Spinal cord (tissue), 10 donors: Measurements from ENCODE around the gene SNRPA1. TPM values are rescaled to one million over a fixed set of nuclear protein-coding genes. Genes with fewer than 3 reads are reported as not detected.

Source experiments
- DNase-seq, 6 donors: peaks; one replicate each; pipeline versions ENCODE4 v3.0.0 to v3.0.0-alpha.2; 2013 to 2015; ENCODE audit warnings: low spot score in 6 of 6, low read depth in 4 of 6
- H3K27ac ChIP-seq: one replicate; pipeline ENCODE4 v1.5.1; 2013; ENCODE audit warnings: low read depth, low read length, control low read depth
- H3K27me3 ChIP-seq: one replicate; pipeline ENCODE4 v1.6.1; 2013; ENCODE audit warnings: low read length; ENCODE audit not compliant: control insufficient read depth, insufficient read depth
- H3K36me3 ChIP-seq: one replicate; pipeline ENCODE4 v1.6.1; 2013; ENCODE audit warnings: low read length; ENCODE audit not compliant: control insufficient read depth, insufficient read depth
- H3K4me1 ChIP-seq: one replicate; pipeline ENCODE4 v1.6.1; 2013; ENCODE audit warnings: low read length; ENCODE audit not compliant: control insufficient read depth, insufficient read depth
- H3K4me3 ChIP-seq: one replicate; pipeline ENCODE4 v1.5.1; 2013; ENCODE audit warnings: low read depth, low read length, control low read depth
- H3K9me3 ChIP-seq: one replicate; pipeline ENCODE4 v1.6.1; 2013; ENCODE audit warnings: low read length; ENCODE audit not compliant: control insufficient read depth, insufficient read depth
- WGBS: methylation state at CpG from one replicate; pipeline ENCODE4 v1.1.5; 2013; ENCODE audit warnings: missing lambda C conversion rate; ENCODE audit not compliant: insufficient coverage; 5-methylcytosine and 5-hydroxymethylcytosine counted together
- polyA plus RNA-seq, 2 donors: library from polyadenylated mRNA; unstranded; fragments of 120-200 nt; gene quantifications; one replicate each; pipeline ENCODE4 v1.2.1, GENCODE V29; 2013; ENCODE audit not compliant: insufficient read length in 2 of 2
- total RNA-seq, 2 donors: library from RNA; depleted of rRNA in 1 of 2; stranded (reverse); fragments of 120-200 nt in 1 of 2; fragments of >200 nt in 1 of 2; gene quantifications; one replicate each; pipeline versions ENCODE4 v1.2.3 to v1.2.4, GENCODE V29; 2013 to 2014
- donor health status: healthy.

The SNRPA1 gene
- total and polyA plus RNA-seq, 4 donors, result 23.6 to 53.9 (median 37.1) TPM

GRCh38 chr15:101328001-101328400, 33.0 kb upstream of the SNRPA1 start:
- DNase-seq, result no peak
- H3K9me3 ChIP-seq, result no peaks in the 10 kb centered on the region

DNA sequence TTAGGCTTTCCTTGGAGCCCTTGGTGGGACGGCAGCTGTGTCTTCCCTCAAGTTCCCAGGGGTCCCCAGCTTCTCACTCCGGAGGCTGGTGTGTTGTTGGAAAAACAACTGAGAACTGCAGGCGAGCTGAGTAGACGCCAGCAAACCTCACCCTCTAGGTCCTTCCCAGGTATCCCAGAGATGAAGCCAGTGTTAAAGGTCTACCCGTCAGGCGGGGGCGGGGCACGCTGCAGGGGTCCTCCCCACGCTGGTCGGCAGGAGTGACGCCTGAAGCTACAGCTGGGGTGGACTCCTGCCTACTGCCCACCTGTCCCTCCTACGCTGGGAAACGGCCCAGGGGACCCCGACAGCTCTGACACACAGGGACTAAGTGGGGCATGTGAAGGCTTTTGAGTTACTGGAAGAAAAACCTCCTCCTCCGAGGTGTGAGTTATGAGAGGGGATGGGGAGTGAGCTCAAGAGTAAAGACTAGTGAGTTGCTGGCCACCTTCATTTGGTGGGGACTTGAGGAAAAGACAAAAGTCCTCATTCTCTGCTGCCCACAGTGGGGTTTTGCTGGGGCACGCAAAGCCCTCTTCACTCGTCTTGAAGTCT, 32.2 kb upstream of the SNRPA1 start:
- Histone ChIP-seq H3K27me3 (no peaks in the 10 kb centered on the region), H3K36me3 (peaks cover 4% of the 10 kb centered on the region), H3K4me1 (no peaks in the 10 kb centered on the region), H3K27ac (no peak overlapping the region), H3K9me3 (no peaks in the 10 kb centered on the region), H3K4me3 (no peak overlapping the region)
- no peak for DNase-seq
- 70% methylated on average over 15 of the region's 17 CpGs for WGBS

More at GRCh38 chr15:101328001-101328400, 33.0 kb upstream of the SNRPA1 start:
- H3K4me1 ChIP-seq, result no peaks in the 10 kb centered on the region
- WGBS, result 91% methylated on average over 12 of the region's 14 CpGs
- no peak overlapping the region for H3K4me3 ChIP-seq
- H3K36me3 ChIP-seq, result peaks cover 4% of the 10 kb centered on the region
- H3K27ac ChIP-seq, result no peak overlapping the region
- H3K27me3 ChIP-seq, result no peaks in the 10 kb centered on the region

DNA sequence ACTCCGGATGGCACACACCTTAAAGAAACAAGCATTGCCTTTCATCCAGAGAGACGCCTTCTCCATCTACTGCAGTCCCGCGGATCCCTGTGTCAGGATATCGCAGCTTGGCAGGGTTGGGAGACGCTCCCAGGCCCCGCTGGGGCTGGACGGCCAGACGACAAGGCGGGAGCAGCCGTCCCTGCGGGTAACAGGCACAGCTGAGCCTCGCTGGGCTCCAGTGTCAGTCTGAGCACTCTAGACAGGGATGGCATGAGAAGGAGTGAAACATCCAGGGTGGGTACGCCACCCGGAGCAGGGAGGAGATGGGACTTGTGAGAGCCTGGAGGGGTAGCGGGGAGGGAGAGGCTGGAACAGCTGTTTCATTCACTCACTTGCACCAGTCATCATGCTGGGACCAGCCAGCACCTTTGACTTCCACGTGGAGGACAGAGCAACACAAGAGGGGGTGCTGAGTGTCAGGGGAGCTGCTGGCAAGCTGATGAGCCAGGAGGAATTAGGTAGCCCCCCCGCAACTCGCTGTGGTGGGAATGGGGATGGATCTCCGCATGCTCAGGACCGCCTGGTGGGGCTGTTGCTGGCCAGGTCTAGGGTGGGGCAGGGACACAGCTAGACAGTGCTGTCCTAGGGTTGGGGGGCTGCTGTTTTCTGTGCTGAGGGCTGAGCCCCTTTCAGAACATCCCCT, 31.6 kb upstream of the SNRPA1 start:
- Histone ChIP-seq H3K27ac (no peak overlapping the region), H3K36me3 (peaks cover 4% of the 10 kb centered on the region), H3K27me3 (no peaks in the 10 kb centered on the region), H3K9me3 (no peaks in the 10 kb centered on the region), H3K4me3 (no peak overlapping the region), H3K4me1 (no peaks in the 10 kb centered on the region)
- no peak for DNase-seq
- 84% methylated on average over 21 of the region's 21 CpGs for WGBS

DNA sequence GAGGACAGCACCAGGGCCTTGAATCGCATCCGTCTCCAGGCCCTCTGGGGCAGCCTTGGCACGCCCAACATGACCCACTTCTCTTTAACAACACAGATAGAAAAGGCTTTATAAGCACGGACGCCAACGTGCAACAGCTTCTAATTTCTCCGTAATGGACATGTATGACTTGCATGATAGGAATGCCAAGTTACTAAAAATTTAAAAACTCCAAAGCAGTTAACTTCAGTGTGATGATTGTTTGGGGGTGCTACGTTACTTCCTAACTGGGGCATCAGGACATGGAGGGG, 30.9 kb upstream of the SNRPA1 start:
- H3K4me1 ChIP-seq, result peaks cover 2% of the 10 kb centered on the region
- H3K36me3 ChIP-seq, result peaks cover 4% of the 10 kb centered on the region
- no peak overlapping the region for H3K27ac ChIP-seq
- H3K4me3 ChIP-seq, result no peak overlapping the region
- DNase-seq, result no peak
- no peaks in the 10 kb centered on the region for H3K27me3 ChIP-seq
- no peaks in the 10 kb centered on the region for H3K9me3 ChIP-seq
- 96% methylated on average over 4 of the region's 8 CpGs for WGBS

DNA sequence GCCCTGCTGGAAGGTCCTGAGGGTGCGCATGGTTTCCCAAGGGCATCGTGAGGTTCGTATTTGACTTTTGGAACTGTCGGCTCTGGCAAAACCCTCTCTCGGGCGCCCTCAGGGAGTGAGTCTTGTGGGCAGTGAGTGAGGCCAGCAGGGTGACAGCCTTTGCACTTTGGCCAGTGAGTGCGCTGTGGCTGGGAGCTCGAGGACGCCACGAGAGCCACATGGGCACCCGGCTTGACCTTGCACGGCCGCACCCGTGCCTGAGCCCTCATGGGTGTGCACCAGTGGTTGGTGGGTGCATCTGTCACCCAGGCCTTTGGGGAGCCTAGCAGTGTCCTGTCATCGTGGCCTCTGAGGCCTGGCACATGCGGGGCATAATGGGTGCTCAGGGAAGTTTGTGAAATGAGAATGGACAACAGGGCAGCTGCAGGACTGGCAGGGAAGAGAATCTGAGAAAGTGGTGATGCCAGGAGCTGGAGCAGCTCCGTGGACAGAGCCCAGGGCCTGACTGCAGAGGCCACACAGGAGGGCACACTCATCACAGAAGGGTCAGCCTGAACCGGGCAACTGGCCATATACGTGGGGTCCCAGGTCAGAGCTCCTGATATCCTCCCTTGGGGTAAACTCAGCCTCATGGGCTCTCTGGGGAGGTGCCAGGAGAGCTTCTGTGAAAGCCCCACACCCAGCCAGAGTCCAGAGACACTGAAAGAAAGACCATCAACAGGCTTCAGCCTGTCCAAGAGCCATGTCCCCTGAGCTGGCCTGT, 30.4 kb upstream of the SNRPA1 start:
- Histone ChIP-seq H3K4me3 (no peak overlapping the region), H3K27me3 (no peaks in the 10 kb centered on the region), H3K4me1 (peaks cover 7% of the 10 kb centered on the region), H3K9me3 (no peaks in the 10 kb centered on the region), H3K36me3 (peaks cover 4% of the 10 kb centered on the region), H3K27ac (no peak overlapping the region)
- 96% methylated on average over 19 of the region's 19 CpGs for WGBS
- no peak for DNase-seq

GRCh38 chr15:101324524-101325177, 29.6 kb upstream of the SNRPA1 start:
- Histone ChIP-seq H3K4me1 (peaks cover 9% of the 10 kb centered on the region), H3K27me3 (no peaks in the 10 kb centered on the region), H3K27ac (no peak overlapping the region), H3K36me3 (peaks cover 4% of the 10 kb centered on the region), H3K4me3 (no peak overlapping the region), H3K9me3 (no peaks in the 10 kb centered on the region)
- no peak for DNase-seq
- 93% methylated on average over 12 of the region's 13 CpGs for WGBS

DNA sequence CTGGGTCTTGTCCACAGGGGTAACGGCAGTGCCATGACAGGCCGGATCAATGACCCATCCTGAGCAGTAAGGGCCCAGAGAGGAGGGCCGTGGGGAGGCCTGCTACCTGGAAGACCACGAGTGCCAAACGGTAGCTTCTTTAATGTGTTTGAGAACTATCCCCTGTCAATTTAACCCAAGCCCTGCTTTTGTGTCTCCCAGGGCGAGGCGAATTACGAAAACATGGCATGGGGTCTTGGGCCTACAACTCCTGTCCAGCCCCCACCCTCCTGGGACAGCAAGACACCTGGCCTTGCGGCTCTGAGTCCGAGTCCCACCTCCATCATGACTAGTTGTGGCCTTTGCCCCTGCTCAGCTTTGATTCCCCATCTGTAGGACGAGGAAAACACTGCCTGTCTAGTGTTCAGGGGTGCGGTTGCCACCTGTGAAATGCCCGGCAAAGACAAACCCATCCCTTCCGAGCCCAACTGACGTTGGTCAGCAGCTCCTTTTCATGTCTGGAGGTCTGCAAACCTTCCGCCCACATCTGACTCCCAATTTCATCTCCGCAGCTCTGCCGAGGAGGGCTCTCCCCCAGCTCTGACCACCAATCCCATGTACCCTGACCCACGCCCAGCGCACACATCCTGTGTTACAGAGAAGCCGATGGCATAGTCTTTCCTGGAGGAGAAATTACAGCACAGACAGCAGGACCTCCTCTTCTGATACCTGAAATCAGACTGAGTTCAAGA, 28.9 kb upstream of the SNRPA1 start:
- DNase-seq, result no peak
- Histone ChIP-seq H3K27ac (no peak overlapping the region), H3K4me3 (no peak overlapping the region), H3K4me1 (peaks cover 9% of the 10 kb centered on the region), H3K27me3 (no peaks in the 10 kb centered on the region), H3K36me3 (peaks cover 4% of the 10 kb centered on the region), H3K9me3 (no peaks in the 10 kb centered on the region)
- 93% methylated on average over 20 of the region's 21 CpGs for WGBS

GRCh38 chr15:101322854-101323477, 27.9 kb upstream of the SNRPA1 start:
- no peaks in the 10 kb centered on the region for H3K27me3 ChIP-seq
- H3K4me1 ChIP-seq, result peaks cover 9% of the 10 kb centered on the region
- H3K27ac ChIP-seq, result no peak overlapping the region
- H3K9me3 ChIP-seq, result no peaks in the 10 kb centered on the region
- H3K4me3 ChIP-seq, result no peak overlapping the region
- peaks cover 8% of the 10 kb centered on the region for H3K36me3 ChIP-seq
- 86% methylated on average over 17 of the region's 17 CpGs for WGBS
- DNase-seq, result no peak
